OCI-LY3 (cell line): ENCODE measurements around the gene GTSF1L.

Experiments
- H2AFZ ChIP-seq: fragments of 200-600, 300-600 bp; shearing (Covaris generic); 2 replicates; pipeline ENCODE4 v1.6.0; 2014; ENCODE audit warnings: antibody characterized with exemption, low read depth, low read length
- H3K27ac ChIP-seq: fragments of 200-600, 300-600 bp; sonication (generic); 2 replicates; pipeline ENCODE4 v1.5.1; 2014; ENCODE audit warnings: mild to moderate bottlenecking, low read length, moderate library complexity, mixed read lengths
- H3K27me3 ChIP-seq: fragments of 200-600, 300-600 bp; sonication (generic); 2 replicates; pipeline ENCODE4 v1.6.1; 2014; ENCODE audit warnings: low read depth, low read length, mixed read lengths
- H3K36me3 ChIP-seq: fragments of 200-600, 300-600 bp; sonication (generic); replicated peaks from 2 replicates; pipeline ENCODE3; 2014; ENCODE audit warnings: low read depth, low read length, mixed read lengths
- H3K4me1 ChIP-seq: fragments of 300-600, 200-600 bp; sonication (generic); 2 replicates; pipeline ENCODE4 v1.6.1; 2014; ENCODE audit warnings: low read length, mixed read lengths
- H3K4me2 ChIP-seq: fragments of 200-600, 300-600 bp; sonication (generic); 2 replicates; pipeline ENCODE4 v1.6.1; 2014; ENCODE audit warnings: low read length, mixed read lengths
- H3K4me3 ChIP-seq: fragments of 300-600, 200-600 bp; sonication (generic); 2 replicates; pipeline ENCODE4 v1.5.1; 2014; ENCODE audit warnings: antibody characterized with exemption, mild to moderate bottlenecking, low read length, moderate library complexity
- H3K79me2 ChIP-seq: fragments of 300-600, 200-600 bp; shearing (Covaris generic); 2 replicates; pipeline ENCODE4 v1.6.1; 2014; ENCODE audit warnings: mild to moderate bottlenecking, low read length, mixed read lengths
- H3K9ac ChIP-seq: fragments of 300-600, 200-600 bp; shearing (Covaris generic); 2 replicates; pipeline ENCODE4 v1.6.0; 2014; ENCODE audit warnings: mild to moderate bottlenecking, low read length, moderate library complexity
- H3K9me3 ChIP-seq: fragments of 200-600, 300-600 bp; shearing (Covaris generic); 2 replicates; pipeline ENCODE4 v1.6.1; 2014; ENCODE audit warnings: low read length, mixed read lengths; ENCODE audit not compliant: insufficient read depth
- H4K20me1 ChIP-seq: fragments of 200-600, 300-600 bp; sonication (generic); 2 replicates; pipeline ENCODE4 v1.6.1; 2016; ENCODE audit warnings: low read length, mixed read lengths; ENCODE audit not compliant: insufficient read depth
- CTCF ChIP-seq: fragments of 200-600, 300-600 bp; sonication (generic); IDR thresholded peaks from 2 replicates; pipeline ENCODE4 v1.5.1; 2014; ENCODE audit warnings: antibody characterized with exemption, low read length, low read depth
- EZH2phosphoT487 ChIP-seq: fragments of 200-600 bp; shearing (Covaris generic); IDR thresholded peaks from 2 replicates; pipeline ENCODE4 v1.6.1; 2018; ENCODE audit warnings: antibody characterized with exemption, mixed run types, low read depth

GTSF1L gene

GRCh38 chr20:43737925-43738324 is 11.1 kb upstream of the GTSF1L start:
- no peaks in the 10 kb centered on the region for H3K79me2 ChIP-seq
- H3K9ac ChIP-seq, result no peak overlapping the region; the same call in 1 of the 2 replicates
- H2AFZ ChIP-seq, result 0 out of 2 replicates have a peak overlapping the region, but pooled peaks have one; percentile 13
- H3K36me3 ChIP-seq, result no peaks in the 10 kb centered on the region
- H3K4me2 ChIP-seq, result 0 out of 2 replicates have a peak overlapping the region, but pooled peaks have one; percentile 9
- no peaks in the 10 kb centered on the region for H3K9me3 ChIP-seq
- H4K20me1 ChIP-seq, result no peaks in the 10 kb centered on the region
- H3K4me1 ChIP-seq, result peaks cover 65% of the 10 kb centered on the region
- TF ChIP-seq CTCF (no peak), EZH2phosphoT487 (no peak)
- H3K4me3 ChIP-seq, result no peak overlapping the region
- H3K27ac ChIP-seq, result peak overlapping the region; percentile 81; the same call in 1 of the 2 replicates
- H3K27me3 ChIP-seq, result no peaks in the 10 kb centered on the region

- H3K4me1 ChIP-seq, result peaks cover 78% of the 10 kb centered on the region
Observed at GRCh38 chr20:43736588-43737158, 9.9 kb upstream of the GTSF1L start.

GRCh38 chr20:43731927-43732326 is 5.1 kb upstream of the GTSF1L start:
- H3K27ac ChIP-seq, result no peak overlapping the region; the same call in 1 of the 2 replicates
- peak overlapping the region; percentile 28 for H3K4me2 ChIP-seq
- H3K27me3 ChIP-seq, result no peaks in the 10 kb centered on the region
- no peak overlapping the region for H2AFZ ChIP-seq
- TF ChIP-seq CTCF (no peak), EZH2phosphoT487 (no peak)
- no peaks in the 10 kb centered on the region for H3K79me2 ChIP-seq
- no peak overlapping the region for H3K9ac ChIP-seq
- no peak overlapping the region for H3K4me3 ChIP-seq
- no peaks in the 10 kb centered on the region for H4K20me1 ChIP-seq
- H3K36me3 ChIP-seq, result no peaks in the 10 kb centered on the region
- peaks cover 68% of the 10 kb centered on the region for H3K4me1 ChIP-seq
- no peaks in the 10 kb centered on the region for H3K9me3 ChIP-seq

More at GRCh38 chr20:43736588-43737158, 9.9 kb upstream of the GTSF1L start:
- H3K27ac ChIP-seq, result peak overlapping the region; percentile 81
- H3K4me3 ChIP-seq, result peak overlapping the region; percentile 9
- no peaks in the 10 kb centered on the region for H3K36me3 ChIP-seq
- peak overlapping the region; percentile 60 for H3K4me2 ChIP-seq
- H3K27me3 ChIP-seq, result no peaks in the 10 kb centered on the region
- H2AFZ ChIP-seq, result no peak overlapping the region
- H3K9me3 ChIP-seq, result no peaks in the 10 kb centered on the region
- TF ChIP-seq CTCF, result no peak
- TF ChIP-seq EZH2phosphoT487, result no peak; the same call in 1 of the 2 replicates
- H4K20me1 ChIP-seq, result no peaks in the 10 kb centered on the region
- H3K79me2 ChIP-seq, result no peaks in the 10 kb centered on the region
- peak overlapping the region; percentile 41 for H3K9ac ChIP-seq

GRCh38 chr20:43731469-43731868 is 4.7 kb upstream of the GTSF1L start:
- no peaks in the 10 kb centered on the region for H3K9me3 ChIP-seq

More at GRCh38 chr20:43731469-43731868, 4.7 kb upstream of the GTSF1L start:
- no peak overlapping the region for H3K9ac ChIP-seq
- no peak overlapping the region for H2AFZ ChIP-seq
- H3K4me2 ChIP-seq, result peak overlapping the region; percentile 28
- no peak overlapping the region for H3K4me3 ChIP-seq
- H3K36me3 ChIP-seq, result no peaks in the 10 kb centered on the region
- H3K79me2 ChIP-seq, result no peaks in the 10 kb centered on the region
- H3K27me3 ChIP-seq, result no peaks in the 10 kb centered on the region
- no peaks in the 10 kb centered on the region for H4K20me1 ChIP-seq
- H3K4me1 ChIP-seq, result peaks cover 63% of the 10 kb centered on the region
- TF ChIP-seq EZH2phosphoT487 (no peak), CTCF (no peak)
- no peak overlapping the region for H3K27ac ChIP-seq
